Adipose tissue (tissue), 3 donors: ENCODE measurements around the gene EHF. TPM values are rescaled to one million over a fixed set of nuclear protein-coding genes. Genes with fewer than 3 reads are reported as not detected.

Experiments used
- H3K27ac ChIP-seq: one replicate; pipeline ENCODE4 v1.5.1; 2013; ENCODE audit warnings: low read depth, low read length
- WGBS, 3 donors: extraction: QIAGEN DNeasy Blood & Tissue Kit; methylation state at CpG; one replicate each; pipeline ENCODE4 v1.1.7; 2013; 5-methylcytosine and 5-hydroxymethylcytosine counted together
- polyA plus RNA-seq, 3 donors: library from polyadenylated mRNA; stranded (reverse); fragments of 200-250 nt; gene quantifications; one replicate each; pipeline ENCODE4 v1.2.3, GENCODE V29; 2013
- donor health status: healthy with polysubstance abuse.
- donor health status: Bipolar disorder and iron deficiency.
- donor health status: healthy.

Gene EHF
- polyA plus RNA-seq, 3 donors, result 1.4 to 14.9 TPM; not detected in 1

GRCh38 chr11:34616830-34617504 is 3.9 kb upstream of the EHF start:
- H3K27ac ChIP-seq, result no peak overlapping the region
- WGBS, 3 donors, result 26 to 77% (median 77%) methylated on average over 7 of the region's 7 CpGs

- no peak overlapping the region for H3K27ac ChIP-seq
- WGBS, 3 donors, result 90 to 97% (median 97%) methylated on average over 2 of the region's 2 CpGs
Observed at GRCh38 chr11:34618406-34618805, 2.5 kb upstream of the EHF start.

GRCh38 chr11:34619062-34619516 is 1.8 kb upstream of the EHF start:
- 59 to 73% (median 59%) methylated on average over 2 of the region's 2 CpGs for WGBS, 3 donors
- no peak overlapping the region for H3K27ac ChIP-seq

- no peak overlapping the region for H3K27ac ChIP-seq
- WGBS, 3 donors, result 74 to 82% (median 80%) methylated on average over 2 of the region's 2 CpGs
Observed at GRCh38 chr11:34620202-34620601, 691 bp upstream of the EHF start.

- no peak overlapping the region for H3K27ac ChIP-seq
- 62 to 95% (median 91%) methylated on average over 2 of the region's 2 CpGs for WGBS, 3 donors
Observed at GRCh38 chr11:34621876-34622275, 983 bp downstream of the EHF start.

GRCh38 chr11:34623463-34623862 is 2.6 kb downstream of the EHF start:
- WGBS, 3 donors, result 58 to 83% (median 78%) methylated on average over 9 of the region's 9 CpGs
- no peak overlapping the region for H3K27ac ChIP-seq

GRCh38 chr11:34624069-34624468 is 3.2 kb downstream of the EHF start:
- 83 to 93% (median 83%) methylated on average over 10 of the region's 10 CpGs for WGBS, 3 donors
- H3K27ac ChIP-seq, result no peak overlapping the region

GRCh38 chr11:34625576-34625975 is 4.7 kb downstream of the EHF start:
- H3K27ac ChIP-seq, result no peak overlapping the region
- WGBS, 3 donors, result 65 to 92% (median 80%) methylated on average over 4 of the region's 4 CpGs

GRCh38 chr11:34626393-34626792 is 5.5 kb downstream of the EHF start:
- H3K27ac ChIP-seq, result no peak overlapping the region

GRCh38 chr11:34627197-34627596 is 6.3 kb downstream of the EHF start:
- no peak overlapping the region for H3K27ac ChIP-seq
- WGBS, 3 donors, result 70 to 88% (median 75%) methylated on average over 1 of the region's 1 CpG

- no peak overlapping the region for H3K27ac ChIP-seq
Observed at GRCh38 chr11:34629711-34630110, 8.8 kb downstream of the EHF start.

- 63 to 83% (median 78%) methylated on average over 7 of the region's 7 CpGs for whole genome bisulfite sequencing, 3 donors
- H3K27ac ChIP-seq, result no peak overlapping the region
Observed at GRCh38 chr11:34630544-34630943, 9.7 kb downstream of the EHF start.

GRCh38 chr11:34631297-34631696 is 10.4 kb downstream of the EHF start:
- WGBS, 3 donors, result 26 to 87% (median 72%) methylated on average over 6 of the region's 6 CpGs
- H3K27ac ChIP-seq, result no peak overlapping the region

- 27 to 87% (median 75%) methylated on average over 4 of the region's 4 CpGs for WGBS, 3 donors
- no peak overlapping the region for H3K27ac ChIP-seq
Observed at GRCh38 chr11:34631737-34632104, 10.8 kb downstream of the EHF start.

GRCh38 chr11:34632105-34632791 is 11.4 kb downstream of the EHF start:
- 18 to 67% (median 56%) methylated on average over 7 of the region's 7 CpGs for WGBS, 3 donors
- H3K27ac ChIP-seq, result no peak overlapping the region

- H3K27ac ChIP-seq, result no peak overlapping the region
Observed at GRCh38 chr11:34633640-34633989, 12.7 kb downstream of the EHF start.

GRCh38 chr11:34633990-34634693 is 13.2 kb downstream of the EHF start:
- WGBS, 3 donors, result 22 to 43% (median 42%) methylated on average over 5 of the region's 5 CpGs
- H3K27ac ChIP-seq, result no peak overlapping the region

- WGBS, 3 donors, result 35 to 87% (median 81%) methylated on average over 2 of the region's 2 CpGs
- no peak overlapping the region for H3K27ac ChIP-seq
Observed at GRCh38 chr11:34634694-34635062, 13.8 kb downstream of the EHF start.

- 94 to 97% (median 95%) methylated on average over 1 of the region's 1 CpG for WGBS, 3 donors
- H3K27ac ChIP-seq, result no peak overlapping the region
Observed at GRCh38 chr11:34636127-34636526, 15.2 kb downstream of the EHF start.

GRCh38 chr11:34637303-34637702 is 16.4 kb downstream of the EHF start:
- whole genome bisulfite sequencing, 3 donors, result 49 to 95% (median 80%) methylated on average over 5 of the region's 5 CpGs
- no peak overlapping the region for H3K27ac ChIP-seq
